Activated gamma-delta T cell treated with anti-CD3 and anti-CD28 coated beads, Interleukin-2, amount 50 U/mL, for 16 hours (primary cell): ENCODE measurements around the gene CREBL2.
"Not testable (repeated sequence)": the region's sequence is repeated elsewhere in the genome, so short reads cannot be mapped to it uniquely, and the experiment has no call there.

Experiments
- DNase-seq: peaks from one replicate; pipeline ENCODE4 v3.0.0-alpha.2; 2020; ENCODE audit warnings: low read depth

The CREBL2 gene

DNA sequence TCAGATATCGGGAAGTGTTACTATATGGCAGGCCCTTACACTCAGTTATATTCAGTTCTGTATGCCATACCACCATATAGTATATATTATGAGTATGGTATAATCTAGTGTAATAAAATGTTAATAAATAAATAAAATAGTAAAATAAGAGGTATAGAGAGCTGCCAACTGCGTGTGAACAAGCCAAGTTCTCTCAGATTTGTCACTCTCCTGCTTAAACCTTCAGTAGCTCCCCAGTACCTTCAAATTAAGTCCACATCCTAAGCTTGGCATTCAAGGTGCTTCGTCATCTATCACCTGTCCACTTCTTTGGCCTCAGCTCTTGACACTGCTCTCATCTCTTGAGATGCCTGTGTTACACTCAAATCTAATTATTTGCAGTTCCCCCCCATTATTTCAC, 12.8 kb upstream of the CREBL2 start:
- no peak for DNase-seq

- DNase-seq, result no peak
Observed at GRCh38 chr12:12599750-12600643, 11.7 kb upstream of the CREBL2 start.

GRCh38 chr12:12600659-12601058, 11.0 kb upstream of the CREBL2 start:
- no peak for DNase-seq

DNA sequence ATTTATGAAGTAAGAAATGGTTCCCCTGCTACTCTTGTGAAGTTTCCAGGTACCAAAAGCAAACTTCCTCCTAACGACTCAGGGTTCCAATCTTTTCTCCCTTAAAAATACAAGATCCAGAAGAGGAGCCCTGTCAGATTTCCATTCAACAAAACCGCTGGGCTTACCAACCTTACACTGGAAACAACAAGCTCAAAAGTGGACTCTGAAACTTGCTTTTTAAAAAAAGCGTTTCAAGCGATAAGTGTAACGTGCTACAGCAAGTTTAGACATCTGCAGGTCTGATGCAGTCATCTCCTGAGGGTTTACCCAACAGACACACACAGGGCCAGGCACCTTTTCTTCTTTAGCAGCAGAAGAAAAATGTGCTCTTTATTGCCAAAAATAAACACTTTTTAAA, 6.9 kb upstream of the CREBL2 start:
- no peak for DNase-seq

DNA sequence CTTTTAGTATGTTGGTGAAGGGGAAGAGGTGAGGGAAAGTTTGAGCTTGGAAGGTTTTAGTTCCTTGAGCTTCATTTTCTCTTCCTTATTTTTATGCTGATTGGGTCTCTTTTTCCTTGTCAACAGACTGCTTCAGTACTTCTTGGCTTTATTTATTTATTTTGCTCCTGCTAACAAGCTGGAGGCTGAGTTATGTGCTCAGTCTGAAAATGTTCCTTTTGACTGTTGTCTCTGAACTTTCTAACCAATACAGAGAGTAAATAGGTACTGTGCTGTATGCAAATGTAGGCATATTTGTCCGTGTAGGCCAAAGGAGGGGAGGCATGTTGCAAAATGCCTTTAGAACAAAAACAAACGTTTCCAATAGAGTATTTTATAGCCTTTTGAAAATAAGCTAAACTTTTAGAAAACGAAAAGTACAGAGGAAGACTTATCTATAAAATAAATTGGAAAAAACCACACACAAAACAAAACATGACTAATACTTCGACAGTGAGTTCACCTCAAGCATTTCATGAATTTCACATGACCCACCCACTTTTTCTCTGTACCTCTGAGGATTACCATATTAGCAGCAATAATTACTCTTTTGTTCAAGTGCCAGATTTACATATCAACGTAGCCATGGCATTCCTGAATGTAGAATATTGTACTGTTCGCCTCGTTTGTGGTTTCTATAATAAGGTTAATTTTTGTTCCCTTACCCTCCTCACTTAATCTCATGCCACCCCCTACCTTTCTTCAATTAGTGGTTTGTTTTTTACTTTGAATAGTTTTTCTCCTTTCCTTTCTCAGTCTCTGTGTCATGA, 4.7 kb upstream of the CREBL2 start:
- DNase-seq, result no peak

GRCh38 chr12:12608557-12608957, 3.1 kb upstream of the CREBL2 start:
- DNase-seq, result no peak

DNA sequence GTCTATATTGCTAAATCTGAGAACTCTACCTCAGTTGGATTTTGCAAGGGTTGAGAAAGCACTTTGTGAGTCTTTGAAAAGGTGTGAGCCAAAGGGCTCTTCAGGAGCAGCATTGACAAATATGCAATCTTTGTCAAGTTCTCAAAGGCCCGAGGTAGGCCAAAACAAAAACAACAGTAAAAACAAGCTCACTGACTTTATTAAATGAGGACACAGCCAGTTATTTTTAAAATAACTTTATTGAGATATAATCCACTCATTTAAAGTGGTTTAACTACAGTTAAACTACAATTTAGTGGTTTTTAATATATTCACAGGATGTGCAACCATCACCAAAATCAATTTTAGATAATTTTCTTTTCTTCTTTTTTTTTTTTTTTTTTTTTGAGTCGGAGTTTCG, 2.0 kb upstream of the CREBL2 start:
- no peak for DNase-seq

DNA sequence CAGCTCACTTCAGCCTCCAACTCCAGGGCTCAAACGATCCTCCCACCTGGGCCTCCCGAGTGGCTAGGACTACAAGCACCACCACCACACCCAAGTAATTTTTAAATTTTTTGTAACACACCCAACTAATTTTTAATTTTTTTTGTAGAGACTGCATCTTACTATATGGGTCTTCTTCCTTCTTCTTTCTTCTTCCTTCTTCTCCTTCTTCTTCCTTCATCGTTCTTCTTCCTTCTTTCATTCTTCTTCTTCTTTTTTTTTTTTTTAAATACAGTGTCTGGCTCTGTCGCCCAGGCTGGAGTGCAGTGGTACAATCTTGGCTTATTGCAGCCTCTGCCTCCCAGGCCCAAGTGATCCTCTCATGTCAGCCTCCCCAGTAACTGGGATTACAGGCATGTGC, 965 bp upstream of the CREBL2 start:
- no peak for DNase-seq

DNA sequence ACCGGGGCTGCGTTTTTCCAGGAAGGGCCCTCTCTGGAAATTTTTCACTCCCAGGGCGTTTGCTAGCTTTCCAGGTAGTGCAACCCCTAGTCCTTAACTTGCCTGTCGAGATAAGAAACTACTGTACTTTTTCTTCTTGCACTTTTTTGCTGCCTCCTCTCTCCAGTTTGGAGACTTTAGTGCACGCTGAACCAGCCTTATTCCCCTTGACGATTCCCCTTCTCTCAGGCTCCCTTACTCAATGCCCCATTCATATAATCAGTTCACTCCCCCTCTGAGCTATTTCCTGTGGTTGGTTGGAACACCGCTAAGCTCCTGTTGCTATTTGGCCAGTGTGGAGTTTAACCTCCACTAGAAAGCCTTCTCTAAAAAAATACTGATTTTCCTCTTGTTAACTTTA, 682 bp downstream of the CREBL2 start:
- DNase-seq, result no peak

DNA sequence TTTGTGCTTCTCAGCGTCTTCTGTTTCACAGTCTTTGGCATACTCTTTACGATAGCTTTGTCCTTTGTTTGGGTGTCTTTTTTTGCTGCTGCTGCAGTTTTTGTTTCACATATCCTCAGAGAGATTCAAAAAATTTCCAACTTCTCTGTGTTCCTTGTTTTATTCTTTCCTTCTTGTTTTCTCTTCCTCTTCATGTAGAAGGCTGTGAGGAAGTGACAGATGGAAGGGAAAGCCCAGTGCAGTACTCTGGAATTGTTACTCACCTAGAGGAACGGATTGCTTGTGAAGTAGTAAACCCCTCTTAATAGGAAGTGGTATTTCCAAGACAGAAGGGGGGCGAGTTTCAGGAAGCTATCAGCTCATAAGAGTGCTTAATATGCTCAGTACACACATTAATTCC, 1.7 kb downstream of the CREBL2 start:
- DNase-seq, result no peak

DNA sequence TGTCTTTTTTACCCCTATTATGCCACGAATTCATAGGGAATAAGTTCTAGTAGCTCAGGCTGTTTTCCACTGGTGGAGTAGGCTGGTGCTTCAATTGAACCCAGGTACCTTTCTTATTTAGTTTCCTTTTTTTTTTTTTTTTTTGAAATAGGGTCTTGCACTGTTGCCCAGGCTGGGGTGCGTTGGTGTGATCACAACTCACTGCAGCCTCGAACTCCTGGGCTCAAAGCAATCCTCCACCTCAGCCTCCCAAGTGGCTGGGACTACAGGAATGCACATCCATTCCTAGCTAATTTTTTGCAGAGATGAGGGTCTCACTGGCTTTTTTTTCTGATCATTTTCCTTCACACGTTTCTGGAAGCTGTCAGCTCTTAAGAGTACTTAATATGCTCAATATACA, 2.7 kb downstream of the CREBL2 start:
- no peak for DNase-seq

DNA sequence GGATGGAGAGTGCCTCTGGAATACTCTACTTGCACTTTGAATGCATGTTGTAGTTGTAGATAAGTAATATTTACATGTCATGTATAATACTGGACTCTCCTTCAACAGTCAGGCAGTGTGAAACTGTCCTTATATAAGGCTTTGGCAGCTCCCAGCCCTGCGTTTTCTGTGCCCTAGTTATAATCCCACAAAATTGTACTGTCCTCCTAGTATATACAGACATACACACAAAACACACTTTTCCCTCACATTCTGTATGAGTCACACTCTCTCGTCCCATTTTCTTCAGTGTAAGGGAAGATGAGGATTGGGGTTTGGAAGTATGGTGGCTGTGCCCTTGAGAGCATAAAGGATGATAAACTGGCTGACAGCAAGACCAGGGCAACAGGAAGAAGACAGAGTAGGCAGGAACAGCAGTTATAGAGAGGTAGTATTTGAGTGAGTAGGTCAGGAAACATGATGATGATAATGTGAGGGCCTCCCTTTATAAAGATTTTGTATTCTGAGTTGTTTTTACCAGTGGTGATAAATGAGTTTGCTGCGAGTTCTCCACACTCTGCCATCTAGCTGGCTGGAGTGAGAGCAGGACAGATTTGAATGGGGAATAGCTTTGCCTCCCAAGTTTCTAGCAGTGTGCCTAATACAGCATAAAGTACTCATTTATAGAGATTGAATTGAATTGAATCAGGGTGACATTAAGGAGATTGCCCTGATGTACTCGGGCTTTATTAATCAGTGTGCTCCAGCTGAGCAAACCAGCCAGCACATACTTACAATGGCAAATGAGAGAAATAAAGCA, 5.0 kb downstream of the CREBL2 start:
- no peak for DNase-seq

DNA sequence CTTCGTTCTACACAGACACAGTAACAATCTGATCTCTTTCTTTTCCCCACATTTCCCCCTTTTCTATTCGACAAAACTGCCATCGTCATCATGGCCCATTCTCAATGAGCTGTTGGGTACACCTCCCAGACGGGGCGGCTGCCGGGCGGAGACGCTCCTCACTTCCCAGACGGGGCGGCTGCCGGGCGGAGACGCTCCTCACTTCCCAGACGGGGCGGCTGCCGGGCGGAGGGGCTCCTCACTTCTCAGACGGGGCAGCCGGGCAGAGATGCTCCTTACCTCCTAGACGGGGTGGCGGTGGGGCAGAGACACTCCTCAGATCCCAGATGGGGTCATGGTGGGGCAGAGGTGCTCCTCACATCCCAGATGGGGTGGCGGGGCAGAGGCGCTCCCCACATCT, 6.4 kb downstream of the CREBL2 start:
- not testable (repeated sequence) for DNase-seq

GRCh38 chr12:12620730-12621315, 9.1 kb downstream of the CREBL2 start:
- DNase-seq, result no peak

DNA sequence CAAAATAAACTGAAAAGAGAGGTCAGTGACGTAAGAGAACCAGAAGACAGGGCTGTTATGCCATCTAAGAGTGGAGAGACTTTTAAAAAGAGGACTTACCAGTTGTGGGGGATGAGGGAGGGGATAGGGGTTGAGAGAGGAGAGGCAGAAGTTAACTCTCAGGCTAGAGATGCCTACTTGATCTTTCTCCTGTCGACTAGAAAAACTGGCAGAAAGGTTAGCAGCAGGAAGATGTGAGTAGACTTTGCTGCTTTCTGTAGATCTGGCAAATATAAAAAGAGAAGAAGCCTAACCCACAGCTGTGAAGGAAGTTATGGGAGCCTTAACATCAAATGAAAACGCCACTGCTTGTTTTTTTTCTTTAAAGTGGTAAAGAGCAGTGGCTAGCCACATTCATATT, 10.7 kb downstream of the CREBL2 start:
- no peak for DNase-seq

DNA sequence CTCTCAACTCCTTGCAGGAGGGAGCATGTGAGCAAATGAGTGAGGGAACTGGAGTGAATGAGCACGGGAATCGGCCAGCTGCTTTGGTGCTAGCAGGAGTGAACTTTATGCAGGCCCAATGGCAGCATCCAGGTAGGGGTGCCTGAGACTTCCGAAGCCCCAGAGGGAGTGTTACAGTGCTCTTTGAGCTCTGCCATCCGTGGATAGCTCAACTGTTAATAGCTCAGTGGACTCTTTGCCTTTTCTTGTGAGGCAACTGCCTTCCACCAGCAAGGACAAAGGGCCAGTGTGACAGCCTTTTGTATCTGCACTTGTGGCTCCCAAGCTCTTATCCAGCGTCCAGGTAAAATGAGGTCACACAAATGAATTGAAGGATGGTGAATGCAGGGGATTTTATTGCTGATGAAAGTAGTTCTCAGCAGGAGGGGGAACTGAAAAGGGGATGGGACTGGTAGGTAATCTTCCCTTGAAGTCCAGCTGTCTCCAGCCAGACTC, 12.9 kb downstream of the CREBL2 start:
- DNase-seq, result no peak

GRCh38 chr12:12626471-12626870, 14.8 kb downstream of the CREBL2 start:
- DNase-seq, result no peak

GRCh38 chr12:12627308-12627827, 15.7 kb downstream of the CREBL2 start:
- no peak for DNase-seq

GRCh38 chr12:12628013-12628412, 16.3 kb downstream of the CREBL2 start:
- no peak for DNase-seq

GRCh38 chr12:12630850-12631249, 19.2 kb downstream of the CREBL2 start:
- DNase-seq, result no peak

DNA sequence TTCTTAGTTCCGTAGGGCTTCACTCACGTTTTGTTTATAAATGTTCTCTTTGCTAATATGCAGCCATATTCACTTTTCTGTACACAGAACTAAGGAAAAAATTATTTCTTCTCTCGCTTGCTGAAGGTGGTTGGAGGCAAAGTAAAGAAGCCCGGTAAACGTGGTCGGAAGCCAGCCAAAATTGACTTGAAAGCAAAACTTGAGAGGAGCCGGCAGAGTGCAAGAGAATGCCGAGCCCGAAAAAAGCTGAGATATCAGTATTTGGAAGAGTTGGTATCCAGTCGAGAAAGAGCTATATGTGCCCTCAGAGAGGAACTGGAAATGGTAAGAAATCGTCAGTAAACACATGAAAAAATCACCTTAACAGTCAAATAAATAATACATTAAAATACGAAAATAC, 24.0 kb downstream of the CREBL2 start:
- no peak for DNase-seq

GRCh38 chr12:12636641-12637040, 25.0 kb downstream of the CREBL2 start:
- no peak for DNase-seq
